ENCODE results near the gene MKI67.

DNA sequence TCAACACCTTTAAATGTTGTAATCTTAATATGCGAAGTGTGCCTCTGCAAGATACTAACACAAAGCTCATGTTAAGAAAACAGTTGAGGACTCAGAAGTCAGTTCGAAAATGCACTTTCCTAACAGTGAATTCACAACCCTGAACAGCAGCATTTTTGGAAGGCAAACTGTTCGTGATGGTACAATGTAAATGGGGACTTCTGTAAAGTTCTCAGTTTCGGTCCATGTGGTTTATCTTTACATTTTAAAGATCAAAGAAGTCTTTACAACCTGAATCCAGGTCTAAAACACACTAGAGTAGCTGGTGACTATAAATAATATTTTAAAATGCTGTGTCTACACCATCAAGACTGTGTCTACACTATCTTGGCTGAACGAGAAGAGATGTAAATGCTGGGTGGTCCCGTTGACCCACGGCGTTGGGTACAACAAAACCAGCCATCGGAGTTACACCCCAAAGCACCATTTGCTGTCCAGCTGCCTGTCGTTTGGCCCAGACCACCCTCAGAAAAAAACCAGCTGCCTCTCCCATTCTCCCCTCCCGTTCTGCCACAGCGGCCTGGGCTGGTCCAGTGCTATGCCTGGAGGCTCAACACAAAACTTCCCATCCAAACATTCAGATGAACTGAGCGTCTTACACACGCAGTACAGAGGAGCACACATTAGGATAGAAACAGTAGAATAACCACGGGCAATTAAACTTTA, 42.9 kb downstream of the MKI67 start:
- TF ChIP-seq, protein P1, sequence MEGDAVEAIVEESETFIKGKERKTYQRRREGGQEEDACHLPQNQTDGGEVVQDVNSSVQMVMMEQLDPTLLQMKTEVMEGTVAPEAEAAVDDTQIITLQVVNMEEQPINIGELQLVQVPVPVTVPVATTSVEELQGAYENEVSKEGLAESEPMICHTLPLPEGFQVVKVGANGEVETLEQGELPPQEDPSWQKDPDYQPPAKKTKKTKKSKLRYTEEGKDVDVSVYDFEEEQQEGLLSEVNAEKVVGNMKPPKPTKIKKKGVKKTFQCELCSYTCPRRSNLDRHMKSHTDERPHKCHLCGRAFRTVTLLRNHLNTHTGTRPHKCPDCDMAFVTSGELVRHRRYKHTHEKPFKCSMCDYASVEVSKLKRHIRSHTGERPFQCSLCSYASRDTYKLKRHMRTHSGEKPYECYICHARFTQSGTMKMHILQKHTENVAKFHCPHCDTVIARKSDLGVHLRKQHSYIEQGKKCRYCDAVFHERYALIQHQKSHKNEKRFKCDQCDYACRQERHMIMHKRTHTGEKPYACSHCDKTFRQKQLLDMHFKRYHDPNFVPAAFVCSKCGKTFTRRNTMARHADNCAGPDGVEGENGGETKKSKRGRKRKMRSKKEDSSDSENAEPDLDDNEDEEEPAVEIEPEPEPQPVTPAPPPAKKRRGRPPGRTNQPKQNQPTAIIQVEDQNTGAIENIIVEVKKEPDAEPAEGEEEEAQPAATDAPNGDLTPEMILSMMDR (IDR thresholded peaks at IDR 0.05; ENCODE audit: poor library complexity, severe bottlenecking): no peak
- TF ChIP-seq EZH2 (IDR thresholded peaks at IDR 0.05; ENCODE audit: borderline replicate concordance, insufficient read depth, low read length, poor library complexity, severe bottlenecking): no peak
